ENCODE results near the gene GPR55.

DNA sequence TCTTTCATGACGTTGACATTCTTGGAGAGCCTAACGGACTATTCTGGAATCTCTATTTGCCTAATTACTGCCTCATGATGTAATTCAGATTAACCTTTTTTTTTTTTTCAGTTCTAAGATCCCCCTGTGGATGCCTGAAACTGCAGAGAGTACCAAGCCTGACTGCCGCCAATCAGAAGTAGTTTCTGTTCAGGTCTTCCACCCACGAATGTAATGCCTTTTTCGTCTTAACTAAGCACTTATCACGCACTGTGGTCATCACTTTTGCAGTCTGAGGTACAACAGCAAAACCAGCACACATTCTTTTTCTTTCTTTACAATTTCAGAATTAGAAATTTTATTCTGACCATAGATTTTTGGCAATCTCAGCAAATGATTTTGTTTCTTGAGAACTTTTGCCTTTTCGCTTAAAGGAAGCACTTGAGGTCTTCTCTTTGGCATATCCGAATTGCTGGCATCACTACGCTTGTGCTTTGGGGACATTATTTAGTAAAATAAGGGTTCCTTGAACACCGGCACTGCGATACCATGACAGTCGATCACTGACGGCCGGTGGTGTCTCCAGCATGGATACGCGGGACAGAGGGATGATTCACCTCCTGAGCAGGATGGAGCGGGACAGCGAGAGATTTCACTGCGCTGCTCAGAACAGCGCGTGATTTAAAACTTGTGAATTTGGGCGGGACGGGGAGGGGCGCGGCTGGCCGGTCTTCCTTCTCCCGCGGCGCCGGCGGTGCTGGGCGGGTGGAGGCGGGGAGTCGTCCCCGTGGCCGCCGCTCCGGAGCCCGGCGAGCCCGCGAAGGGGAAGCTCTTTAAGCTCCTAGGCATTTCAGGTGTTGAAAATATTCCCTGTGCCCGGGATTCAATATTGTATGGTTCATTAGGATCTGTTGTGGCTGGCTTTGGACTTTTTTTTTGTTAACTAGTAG, 32.0 kb upstream of the GPR55 start:
- TF ChIP-seq, protein P1, sequence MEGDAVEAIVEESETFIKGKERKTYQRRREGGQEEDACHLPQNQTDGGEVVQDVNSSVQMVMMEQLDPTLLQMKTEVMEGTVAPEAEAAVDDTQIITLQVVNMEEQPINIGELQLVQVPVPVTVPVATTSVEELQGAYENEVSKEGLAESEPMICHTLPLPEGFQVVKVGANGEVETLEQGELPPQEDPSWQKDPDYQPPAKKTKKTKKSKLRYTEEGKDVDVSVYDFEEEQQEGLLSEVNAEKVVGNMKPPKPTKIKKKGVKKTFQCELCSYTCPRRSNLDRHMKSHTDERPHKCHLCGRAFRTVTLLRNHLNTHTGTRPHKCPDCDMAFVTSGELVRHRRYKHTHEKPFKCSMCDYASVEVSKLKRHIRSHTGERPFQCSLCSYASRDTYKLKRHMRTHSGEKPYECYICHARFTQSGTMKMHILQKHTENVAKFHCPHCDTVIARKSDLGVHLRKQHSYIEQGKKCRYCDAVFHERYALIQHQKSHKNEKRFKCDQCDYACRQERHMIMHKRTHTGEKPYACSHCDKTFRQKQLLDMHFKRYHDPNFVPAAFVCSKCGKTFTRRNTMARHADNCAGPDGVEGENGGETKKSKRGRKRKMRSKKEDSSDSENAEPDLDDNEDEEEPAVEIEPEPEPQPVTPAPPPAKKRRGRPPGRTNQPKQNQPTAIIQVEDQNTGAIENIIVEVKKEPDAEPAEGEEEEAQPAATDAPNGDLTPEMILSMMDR (IDR thresholded peaks at IDR 0.05 in 2 of 3, conservative IDR thresholded peaks at IDR 0.05 in 1 of 3; ENCODE audit: control insufficient read depth in 2 of 3, extremely low read depth in 1 of 3, insufficient read depth in 1 of 3, low read depth in 3 of 3, low read length in 3 of 3), result no peak
- TF ChIP-seq, protein P2, sequence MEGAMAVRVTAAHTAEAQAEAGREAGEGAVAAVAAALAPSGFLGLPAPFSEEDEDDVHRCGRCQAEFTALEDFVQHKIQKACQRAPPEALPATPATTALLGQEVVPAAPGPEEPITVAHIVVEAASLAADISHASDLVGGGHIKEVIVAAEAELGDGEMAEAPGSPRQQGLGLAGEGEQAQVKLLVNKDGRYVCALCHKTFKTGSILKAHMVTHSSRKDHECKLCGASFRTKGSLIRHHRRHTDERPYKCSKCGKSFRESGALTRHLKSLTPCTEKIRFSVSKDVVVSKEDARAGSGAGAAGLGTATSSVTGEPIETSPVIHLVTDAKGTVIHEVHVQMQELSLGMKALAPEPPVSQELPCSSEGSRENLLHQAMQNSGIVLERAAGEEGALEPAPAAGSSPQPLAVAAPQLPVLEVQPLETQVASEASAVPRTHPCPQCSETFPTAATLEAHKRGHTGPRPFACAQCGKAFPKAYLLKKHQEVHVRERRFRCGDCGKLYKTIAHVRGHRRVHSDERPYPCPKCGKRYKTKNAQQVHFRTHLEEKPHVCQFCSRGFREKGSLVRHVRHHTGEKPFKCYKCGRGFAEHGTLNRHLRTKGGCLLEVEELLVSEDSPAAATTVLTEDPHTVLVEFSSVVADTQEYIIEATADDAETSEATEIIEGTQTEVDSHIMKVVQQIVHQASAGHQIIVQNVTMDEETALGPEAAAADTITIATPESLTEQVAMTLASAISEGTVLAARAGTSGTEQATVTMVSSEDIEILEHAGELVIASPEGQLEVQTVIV (IDR thresholded peaks at IDR 0.05; ENCODE audit: borderline replicate concordance, partially characterized antibody), result no peak
- TF ChIP-seq, protein P3, sequence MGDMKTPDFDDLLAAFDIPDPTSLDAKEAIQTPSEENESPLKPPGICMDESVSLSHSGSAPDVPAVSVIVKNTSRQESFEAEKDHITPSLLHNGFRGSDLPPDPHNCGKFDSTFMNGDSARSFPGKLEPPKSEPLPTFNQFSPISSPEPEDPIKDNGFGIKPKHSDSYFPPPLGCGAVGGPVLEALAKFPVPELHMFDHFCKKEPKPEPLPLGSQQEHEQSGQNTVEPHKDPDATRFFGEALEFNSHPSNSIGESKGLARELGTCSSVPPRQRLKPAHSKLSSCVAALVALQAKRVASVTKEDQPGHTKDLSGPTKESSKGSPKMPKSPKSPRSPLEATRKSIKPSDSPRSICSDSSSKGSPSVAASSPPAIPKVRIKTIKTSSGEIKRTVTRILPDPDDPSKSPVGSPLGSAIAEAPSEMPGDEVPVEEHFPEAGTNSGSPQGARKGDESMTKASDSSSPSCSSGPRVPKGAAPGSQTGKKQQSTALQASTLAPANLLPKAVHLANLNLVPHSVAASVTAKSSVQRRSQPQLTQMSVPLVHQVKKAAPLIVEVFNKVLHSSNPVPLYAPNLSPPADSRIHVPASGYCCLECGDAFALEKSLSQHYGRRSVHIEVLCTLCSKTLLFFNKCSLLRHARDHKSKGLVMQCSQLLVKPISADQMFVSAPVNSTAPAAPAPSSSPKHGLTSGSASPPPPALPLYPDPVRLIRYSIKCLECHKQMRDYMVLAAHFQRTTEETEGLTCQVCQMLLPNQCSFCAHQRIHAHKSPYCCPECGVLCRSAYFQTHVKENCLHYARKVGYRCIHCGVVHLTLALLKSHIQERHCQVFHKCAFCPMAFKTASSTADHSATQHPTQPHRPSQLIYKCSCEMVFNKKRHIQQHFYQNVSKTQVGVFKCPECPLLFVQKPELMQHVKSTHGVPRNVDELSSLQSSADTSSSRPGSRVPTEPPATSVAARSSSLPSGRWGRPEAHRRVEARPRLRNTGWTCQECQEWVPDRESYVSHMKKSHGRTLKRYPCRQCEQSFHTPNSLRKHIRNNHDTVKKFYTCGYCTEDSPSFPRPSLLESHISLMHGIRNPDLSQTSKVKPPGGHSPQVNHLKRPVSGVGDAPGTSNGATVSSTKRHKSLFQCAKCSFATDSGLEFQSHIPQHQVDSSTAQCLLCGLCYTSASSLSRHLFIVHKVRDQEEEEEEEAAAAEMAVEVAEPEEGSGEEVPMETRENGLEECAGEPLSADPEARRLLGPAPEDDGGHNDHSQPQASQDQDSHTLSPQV (IDR thresholded peaks at IDR 0.05), result no peak
- TF ChIP-seq TAF1 (IDR thresholded peaks at IDR 0.05; ENCODE audit: borderline replicate concordance, low read depth, low read length) (peak; percentile 92), POLR2A (IDR thresholded peaks at IDR 0.05; ENCODE audit: low read depth, low read length) (peak; percentile 87), CEBPB (IDR thresholded peaks at IDR 0.05; ENCODE audit: borderline replicate concordance in 1 of 2, low read depth in 2 of 2, low read length in 2 of 2) (no peak), BHLHE40 (IDR thresholded peaks at IDR 0.05; ENCODE audit: borderline replicate concordance in 1 of 2, low read depth in 2 of 2, low read length in 1 of 2) (peak; percentile 56 to 71; a peak in 3 of 4 replicates), POLR2AphosphoS5 (IDR thresholded peaks at IDR 0.05; ENCODE audit: low read length) (peak; percentile 93), GABPA (IDR thresholded peaks at IDR 0.05; ENCODE audit: low read depth) (no peak), EZH2 (IDR thresholded peaks at IDR 0.05; ENCODE audit: borderline replicate concordance, control insufficient read depth, low read depth, low read length) (no peak)
- TF ChIP-seq, protein P4, sequence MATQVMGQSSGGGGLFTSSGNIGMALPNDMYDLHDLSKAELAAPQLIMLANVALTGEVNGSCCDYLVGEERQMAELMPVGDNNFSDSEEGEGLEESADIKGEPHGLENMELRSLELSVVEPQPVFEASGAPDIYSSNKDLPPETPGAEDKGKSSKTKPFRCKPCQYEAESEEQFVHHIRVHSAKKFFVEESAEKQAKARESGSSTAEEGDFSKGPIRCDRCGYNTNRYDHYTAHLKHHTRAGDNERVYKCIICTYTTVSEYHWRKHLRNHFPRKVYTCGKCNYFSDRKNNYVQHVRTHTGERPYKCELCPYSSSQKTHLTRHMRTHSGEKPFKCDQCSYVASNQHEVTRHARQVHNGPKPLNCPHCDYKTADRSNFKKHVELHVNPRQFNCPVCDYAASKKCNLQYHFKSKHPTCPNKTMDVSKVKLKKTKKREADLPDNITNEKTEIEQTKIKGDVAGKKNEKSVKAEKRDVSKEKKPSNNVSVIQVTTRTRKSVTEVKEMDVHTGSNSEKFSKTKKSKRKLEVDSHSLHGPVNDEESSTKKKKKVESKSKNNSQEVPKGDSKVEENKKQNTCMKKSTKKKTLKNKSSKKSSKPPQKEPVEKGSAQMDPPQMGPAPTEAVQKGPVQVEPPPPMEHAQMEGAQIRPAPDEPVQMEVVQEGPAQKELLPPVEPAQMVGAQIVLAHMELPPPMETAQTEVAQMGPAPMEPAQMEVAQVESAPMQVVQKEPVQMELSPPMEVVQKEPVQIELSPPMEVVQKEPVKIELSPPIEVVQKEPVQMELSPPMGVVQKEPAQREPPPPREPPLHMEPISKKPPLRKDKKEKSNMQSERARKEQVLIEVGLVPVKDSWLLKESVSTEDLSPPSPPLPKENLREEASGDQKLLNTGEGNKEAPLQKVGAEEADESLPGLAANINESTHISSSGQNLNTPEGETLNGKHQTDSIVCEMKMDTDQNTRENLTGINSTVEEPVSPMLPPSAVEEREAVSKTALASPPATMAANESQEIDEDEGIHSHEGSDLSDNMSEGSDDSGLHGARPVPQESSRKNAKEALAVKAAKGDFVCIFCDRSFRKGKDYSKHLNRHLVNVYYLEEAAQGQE (IDR thresholded peaks at IDR 0.05; ENCODE audit: low read depth, low read length), result 0 out of 2 replicates have a peak, but pooled peaks have one; percentile 36
- TF ChIP-seq, protein P5, sequence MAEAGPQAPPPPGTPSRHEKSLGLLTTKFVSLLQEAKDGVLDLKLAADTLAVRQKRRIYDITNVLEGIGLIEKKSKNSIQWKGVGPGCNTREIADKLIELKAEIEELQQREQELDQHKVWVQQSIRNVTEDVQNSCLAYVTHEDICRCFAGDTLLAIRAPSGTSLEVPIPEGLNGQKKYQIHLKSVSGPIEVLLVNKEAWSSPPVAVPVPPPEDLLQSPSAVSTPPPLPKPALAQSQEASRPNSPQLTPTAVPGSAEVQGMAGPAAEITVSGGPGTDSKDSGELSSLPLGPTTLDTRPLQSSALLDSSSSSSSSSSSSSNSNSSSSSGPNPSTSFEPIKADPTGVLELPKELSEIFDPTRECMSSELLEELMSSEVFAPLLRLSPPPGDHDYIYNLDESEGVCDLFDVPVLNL (IDR thresholded peaks at IDR 0.05; ENCODE audit: low read depth, low read length), result 0 out of 2 replicates have a peak, but pooled peaks have one; percentile 59
- TF ChIP-seq, protein P6, sequence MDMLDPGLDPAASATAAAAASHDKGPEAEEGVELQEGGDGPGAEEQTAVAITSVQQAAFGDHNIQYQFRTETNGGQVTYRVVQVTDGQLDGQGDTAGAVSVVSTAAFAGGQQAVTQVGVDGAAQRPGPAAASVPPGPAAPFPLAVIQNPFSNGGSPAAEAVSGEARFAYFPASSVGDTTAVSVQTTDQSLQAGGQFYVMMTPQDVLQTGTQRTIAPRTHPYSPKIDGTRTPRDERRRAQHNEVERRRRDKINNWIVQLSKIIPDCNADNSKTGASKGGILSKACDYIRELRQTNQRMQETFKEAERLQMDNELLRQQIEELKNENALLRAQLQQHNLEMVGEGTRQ (IDR thresholded peaks at IDR 0.05; ENCODE audit: borderline replicate concordance, low read depth, low read length), result no peak
